ENCODE data around the gene CDKL2.

Gene CDKL2

DNA sequence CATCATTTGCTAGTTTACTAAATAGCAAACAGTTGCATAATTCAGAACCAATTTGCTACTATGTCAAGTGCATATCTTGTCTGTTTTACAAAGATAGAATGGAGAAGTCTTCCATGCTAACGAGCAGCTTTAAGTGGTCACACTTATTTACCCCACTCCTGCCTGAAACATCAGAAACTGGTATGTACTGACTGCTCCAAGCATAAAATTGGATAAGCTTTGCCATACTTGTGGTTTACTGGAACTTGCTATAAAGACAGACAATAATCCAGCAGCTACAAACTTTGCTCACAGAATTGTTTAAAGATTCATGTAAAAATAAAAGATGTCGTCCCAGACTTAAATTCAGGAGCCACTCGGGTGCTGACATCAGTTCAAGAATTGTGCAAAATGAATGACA is 13.3 kb upstream of the CDKL2 start:
- no peak for DNase-seq (ENCODE audit: low read depth in 2 of 2, low spot score in 1 of 2)

DNA sequence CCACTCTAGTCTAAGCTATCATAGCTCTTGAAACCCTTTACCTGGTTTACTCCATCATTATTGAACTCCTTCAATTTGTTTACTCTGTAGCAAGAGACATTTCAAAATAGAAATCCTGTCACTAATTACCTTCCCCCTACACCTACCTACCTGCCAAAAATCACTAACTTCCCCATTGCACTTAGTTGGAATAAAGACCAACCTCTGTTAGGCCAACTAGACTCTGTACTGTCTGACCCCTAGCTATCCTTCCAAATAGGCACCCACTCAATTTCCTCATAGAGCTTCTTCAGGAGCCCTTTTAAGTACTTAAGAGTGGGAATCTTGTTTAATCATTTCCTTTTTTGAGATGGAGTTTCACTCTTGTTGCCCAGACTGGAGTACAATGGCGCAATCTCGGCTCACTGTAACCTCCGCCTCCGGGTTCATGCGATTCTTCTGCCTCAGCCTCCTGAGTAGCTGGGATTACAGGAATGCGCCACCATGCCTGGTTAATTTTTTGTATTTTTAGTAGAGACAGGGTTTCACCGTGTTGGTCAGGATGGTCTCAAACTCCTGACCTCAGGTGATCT is 8.9 kb upstream of the CDKL2 start:
- no peak for DNase-seq (ENCODE audit: low read depth in 2 of 2, low spot score in 1 of 2)

DNA sequence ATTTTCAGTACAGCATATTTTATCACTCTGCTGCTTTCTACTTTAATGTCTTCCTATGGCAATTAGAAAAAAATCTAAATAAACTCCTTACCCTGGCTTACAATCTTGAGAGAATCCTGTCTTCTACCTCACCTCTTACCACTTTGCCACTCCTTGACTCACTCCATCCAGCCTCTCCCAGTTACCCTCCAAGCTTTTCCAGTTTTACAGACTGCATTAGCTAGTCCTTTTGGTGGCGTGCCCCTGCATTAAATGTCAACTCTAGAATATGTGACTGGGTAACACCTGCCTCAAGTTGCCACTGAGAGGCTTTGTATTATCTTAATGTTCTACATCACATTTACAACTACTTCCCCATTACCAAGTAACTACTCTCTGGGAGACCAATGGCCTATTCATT is 7.5 kb upstream of the CDKL2 start:
- DNase-seq (ENCODE audit: low read depth in 2 of 2, low spot score in 1 of 2), result no peak

DNA sequence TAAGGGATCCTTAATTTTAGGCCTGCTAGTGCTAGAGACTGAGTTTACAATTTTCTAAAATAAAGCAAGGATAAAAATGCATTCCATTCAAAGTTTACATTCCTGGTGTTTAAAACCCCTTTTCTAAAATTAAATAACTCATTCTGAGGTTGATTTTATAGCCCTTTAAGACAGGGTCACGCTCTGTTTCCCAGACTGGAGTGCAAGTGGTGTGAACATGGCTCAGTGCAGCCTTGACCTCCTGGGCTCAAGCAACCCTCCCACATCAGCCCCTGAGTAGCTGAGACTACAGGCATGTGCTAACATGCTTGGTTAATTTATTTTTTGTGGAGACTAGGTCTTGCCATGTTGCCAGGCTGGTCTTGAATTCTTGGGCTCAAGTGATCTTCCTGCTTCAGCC is 6.8 kb upstream of the CDKL2 start:
- DNase-seq (ENCODE audit: low read depth in 2 of 2, low spot score in 1 of 2), result no peak

DNA sequence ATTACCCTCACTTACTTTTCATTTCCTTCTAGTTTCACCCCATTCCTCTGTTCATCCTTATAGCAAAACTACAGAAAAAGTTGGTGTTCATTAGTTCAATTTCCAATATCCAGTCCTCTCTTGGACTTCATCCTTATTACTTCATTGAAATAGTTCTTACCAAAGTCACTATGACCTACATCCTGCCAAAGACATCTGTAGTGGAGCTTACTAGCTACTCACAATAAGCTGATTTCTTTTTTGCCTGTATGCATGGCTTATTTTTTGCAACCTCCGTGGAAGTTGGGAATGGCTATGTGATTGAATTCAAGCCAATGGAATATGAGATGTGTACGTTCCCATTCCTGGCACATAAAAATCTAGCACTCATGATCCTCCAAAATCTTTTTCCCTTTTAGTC is 4.6 kb upstream of the CDKL2 start:
- DNase-seq (ENCODE audit: low read depth in 2 of 2, low spot score in 1 of 2), result no peak

DNA sequence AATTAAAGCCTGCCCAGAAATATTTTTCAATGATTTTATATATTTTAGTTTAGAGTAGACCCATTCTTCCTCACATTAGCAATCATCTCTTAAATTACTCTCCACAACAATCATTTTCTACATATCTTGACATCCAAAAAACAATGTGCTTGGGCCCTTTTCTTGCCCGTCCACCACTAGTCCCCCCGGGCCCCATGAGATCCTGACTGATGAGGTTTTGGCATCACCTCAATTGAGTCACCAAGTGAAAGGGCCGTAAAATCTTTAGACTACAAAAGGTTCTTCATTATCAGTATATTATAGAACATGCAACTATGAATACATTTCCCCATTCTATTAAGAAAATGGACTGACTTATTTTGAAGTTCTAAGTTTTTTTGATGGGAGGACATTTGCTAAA is 4.0 kb upstream of the CDKL2 start:
- DNase-seq (ENCODE audit: low read depth in 2 of 2, low spot score in 1 of 2), result no peak

DNA sequence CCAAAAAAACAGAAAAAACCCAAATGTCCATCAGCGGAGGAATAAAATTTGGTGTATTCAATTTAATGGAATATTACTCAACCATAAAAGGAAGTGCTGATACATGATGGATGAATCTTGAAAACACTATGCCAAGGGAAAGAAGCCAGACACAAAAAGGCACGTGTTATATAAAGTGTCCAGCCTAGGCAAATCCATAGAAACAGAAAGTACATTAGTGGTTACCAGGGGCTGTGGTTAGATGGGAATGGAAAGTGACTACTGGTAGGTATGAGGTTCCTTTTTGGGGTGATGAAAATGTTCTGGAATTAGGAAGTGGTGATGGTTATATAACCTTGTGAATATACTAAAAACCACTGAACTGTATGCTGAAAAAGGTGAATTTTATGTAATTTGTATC is 3.5 kb upstream of the CDKL2 start:
- no peak for DNase-seq (ENCODE audit: low read depth in 2 of 2, low spot score in 1 of 2)

DNA sequence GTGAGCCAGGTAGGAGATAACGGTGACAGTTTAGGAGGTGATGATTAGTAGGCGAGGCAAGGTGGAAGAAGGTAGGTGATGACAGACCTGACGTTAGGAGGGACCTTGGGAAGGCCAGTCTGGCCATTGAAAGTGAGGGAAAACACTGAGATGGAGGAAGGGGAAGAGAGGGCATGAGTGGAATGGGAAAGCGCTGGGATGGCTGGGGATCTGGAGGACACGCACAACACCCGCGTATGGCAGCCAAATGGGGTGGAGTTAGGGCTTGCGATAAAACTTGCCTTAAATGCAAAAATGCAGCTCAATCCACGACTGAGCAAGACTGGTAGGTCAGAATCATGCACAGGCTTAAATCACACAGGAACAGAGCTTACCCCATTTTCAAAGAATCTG is 605 bp upstream of the CDKL2 start:
- DNase-seq (ENCODE audit: low read depth in 2 of 2, low spot score in 1 of 2), result no peak

DNA sequence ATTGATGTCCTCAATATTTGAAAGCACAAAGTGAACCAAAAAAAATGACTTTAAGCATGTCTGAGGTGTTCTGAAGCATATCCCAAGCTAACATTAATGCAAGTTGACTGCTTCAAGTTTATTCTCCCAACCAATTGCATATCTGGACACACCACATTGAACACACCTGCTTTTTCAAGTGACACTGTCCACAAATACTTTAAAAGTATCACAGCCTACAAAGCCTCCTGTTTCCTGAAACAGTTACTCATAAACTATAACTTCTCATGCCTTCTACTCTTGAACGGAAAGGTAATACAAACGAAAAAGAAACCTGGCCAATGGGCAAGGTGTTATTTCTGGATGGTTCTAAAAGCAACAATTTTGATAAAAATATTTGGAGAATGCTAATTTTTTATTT is 1.1 kb downstream of the CDKL2 start:
- no peak for DNase-seq (ENCODE audit: low read depth in 2 of 2, low spot score in 1 of 2)

DNA sequence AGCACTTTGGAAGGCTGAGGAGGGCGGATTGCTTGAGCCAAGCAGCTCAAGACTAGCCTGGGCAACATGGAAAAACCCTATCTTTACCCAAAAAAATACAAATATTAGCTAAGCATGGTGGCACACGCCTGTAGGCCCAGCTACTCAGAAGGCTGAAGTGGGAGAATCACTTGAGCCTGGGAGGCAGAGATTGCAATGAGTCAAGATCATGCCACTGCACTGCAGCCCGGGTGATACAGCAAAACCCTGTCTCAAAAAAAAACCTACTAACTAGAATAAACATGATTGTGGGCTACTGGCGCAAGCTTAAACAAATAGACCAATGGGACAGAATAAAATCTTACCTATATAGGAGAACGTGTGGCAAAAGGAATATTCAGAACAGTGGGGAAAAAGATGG is 7.3 kb downstream of the CDKL2 start:
- DNase-seq (ENCODE audit: low read depth in 2 of 2, low spot score in 1 of 2), result no peak

DNA sequence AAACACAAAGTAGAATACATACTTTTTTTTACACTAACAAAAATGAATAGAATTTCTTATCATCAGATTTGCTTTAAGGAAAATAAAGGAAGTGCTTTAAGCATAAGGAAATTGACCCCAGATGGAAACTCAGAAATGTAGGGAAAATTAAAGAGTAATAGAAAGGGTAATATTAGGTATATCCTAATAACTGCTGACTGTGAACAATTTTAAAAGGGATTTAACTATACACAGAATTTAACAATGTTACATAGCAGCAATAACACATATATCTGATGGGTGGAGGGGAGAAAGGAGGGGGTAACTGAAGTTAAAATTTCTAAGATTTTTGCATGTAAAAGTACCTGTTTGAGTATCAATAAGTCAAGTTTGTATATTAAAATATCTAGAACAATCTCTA is 8.6 kb downstream of the CDKL2 start:
- no peak for DNase-seq (ENCODE audit: low read depth in 2 of 2, low spot score in 1 of 2)

DNA sequence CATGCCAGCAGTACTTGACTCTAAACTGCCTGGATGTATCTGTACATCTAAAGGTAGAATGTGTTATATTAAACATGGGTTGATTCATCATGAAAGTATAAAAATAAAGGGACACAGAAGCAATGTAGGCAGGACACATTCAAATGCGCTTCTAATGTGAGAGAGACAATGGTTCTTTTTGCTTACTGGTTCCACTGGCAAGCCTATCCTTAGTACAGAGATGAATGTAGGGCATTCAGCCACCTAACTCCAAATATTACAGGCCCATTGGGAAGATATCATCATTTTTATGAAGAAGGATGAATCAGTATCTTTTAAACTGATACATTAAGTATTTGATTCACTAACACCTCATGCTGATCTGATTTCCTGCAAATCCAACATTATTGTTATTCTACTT is 18.0 kb downstream of the CDKL2 start:
- no peak for DNase-seq (ENCODE audit: low read depth in 2 of 2, low spot score in 1 of 2)

DNA sequence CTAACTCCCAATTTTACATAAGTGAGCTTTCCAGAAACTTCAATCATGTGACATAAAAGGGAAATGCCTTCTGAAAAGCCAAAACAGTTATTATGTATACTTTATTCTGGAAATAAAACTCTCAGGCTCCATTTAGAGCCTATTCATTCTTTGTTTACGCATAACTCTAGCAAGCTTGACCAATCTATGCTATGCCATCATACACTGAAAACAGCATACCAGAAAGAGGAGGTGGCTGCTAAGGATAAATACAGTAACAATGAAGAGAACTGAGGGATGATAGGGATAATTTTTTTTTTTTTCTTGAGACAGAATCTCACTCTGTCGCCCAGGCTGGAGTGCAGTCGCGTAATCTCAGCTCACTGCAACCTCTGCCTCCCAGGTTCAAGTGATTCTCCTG is 24.4 kb downstream of the CDKL2 start:
- DNase-seq (ENCODE audit: low read depth in 2 of 2, low spot score in 1 of 2), result no peak

DNA sequence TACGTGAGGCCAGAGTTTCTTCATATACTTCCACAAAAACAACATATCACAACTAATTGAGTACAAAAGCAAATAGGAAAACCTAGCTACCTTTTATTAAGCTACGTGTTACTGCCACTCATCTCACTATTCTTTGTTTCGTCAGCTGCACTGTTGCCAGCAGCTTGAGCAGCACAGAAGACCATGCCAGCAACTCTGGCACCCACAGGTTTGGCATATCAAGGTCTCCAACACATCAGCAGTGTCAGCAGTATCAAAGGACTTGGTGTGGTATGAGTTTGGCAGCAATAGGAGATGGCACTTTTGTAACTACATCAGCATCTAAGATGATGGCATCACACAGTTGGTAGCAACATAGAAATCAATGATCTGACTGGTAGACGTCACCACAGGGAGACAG is 30.7 kb downstream of the CDKL2 start:
- no peak for DNase-seq (ENCODE audit: low read depth in 2 of 2, low spot score in 1 of 2)

DNA sequence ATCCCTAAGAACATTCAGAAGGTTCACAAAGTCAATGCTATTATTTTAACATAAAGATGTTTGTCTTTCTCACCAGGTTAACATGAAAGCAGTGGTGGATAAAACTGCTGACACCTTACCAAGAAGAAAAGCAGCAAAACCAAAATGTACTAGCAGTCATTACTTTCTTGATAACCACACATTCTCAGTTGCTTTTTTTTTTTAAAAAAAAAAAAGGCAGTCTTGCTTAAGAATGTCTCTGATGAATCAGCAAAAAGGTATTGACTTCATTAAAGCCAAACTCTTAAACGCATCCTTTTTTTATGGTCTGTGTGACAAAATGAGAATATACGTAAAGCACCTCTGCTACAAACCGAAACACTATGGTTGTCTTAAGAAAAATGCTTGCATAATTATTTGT is 31.9 kb downstream of the CDKL2 start:
- no peak for DNase-seq (ENCODE audit: low read depth in 2 of 2, low spot score in 1 of 2)

DNA sequence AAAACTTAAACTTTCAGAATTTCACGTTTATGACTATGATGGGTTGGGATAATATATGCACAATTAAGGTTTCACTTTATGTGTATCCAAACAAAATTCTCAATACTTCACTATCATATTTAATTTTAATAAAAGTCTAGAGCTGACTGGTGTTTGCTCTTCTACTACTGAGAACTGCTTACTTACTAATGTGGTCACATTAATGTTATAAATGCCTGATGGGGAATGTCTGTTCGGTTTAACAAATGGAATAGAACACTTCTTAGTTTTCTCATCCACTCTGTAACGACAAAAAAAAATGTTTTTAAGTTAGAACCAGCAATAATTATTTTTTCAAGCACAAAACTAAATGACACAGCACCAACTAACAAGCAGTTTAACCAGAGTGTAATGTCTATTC is 34.3 kb downstream of the CDKL2 start:
- DNase-seq (ENCODE audit: low read depth in 2 of 2, low spot score in 1 of 2), result no peak

DNA sequence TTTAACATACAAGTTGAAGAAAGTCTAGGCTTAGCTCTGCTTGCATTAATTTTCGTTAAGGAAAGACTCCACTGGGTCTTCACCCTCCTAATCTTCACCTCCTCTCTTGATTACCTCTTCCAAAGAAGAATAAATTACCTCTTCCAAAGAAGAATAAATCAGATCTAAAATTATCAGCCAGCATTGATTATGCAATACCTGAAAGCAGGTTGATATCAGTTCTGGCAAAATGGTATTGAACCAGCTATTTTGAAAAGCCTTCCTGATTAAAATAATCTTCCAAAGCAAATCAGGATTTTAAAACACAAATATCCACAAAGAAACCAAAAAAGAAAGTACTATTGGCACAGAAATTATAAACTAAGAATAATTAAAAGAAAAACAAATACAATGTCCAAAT is 36.9 kb downstream of the CDKL2 start:
- DNase-seq (ENCODE audit: low read depth in 2 of 2, low spot score in 1 of 2), result no peak

DNA sequence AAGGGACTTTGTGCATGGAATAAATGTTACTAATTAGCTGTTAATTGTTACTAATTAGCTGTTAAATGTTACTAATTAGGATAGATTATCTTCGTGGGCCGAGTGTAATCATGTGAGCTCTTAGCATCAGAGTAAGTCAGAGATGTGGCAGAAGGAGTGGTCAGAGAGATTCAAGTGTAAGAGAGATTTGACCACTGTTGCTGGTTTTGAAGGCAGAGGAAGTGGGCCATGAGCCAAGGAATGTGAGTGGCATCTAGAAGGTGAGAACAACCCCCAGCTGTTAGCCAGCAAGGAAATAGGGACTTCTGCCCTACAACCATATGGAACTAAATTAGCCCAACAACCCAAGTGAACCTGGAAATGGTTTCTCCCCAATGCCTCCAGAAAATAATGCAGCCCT is 46.3 kb downstream of the CDKL2 start:
- DNase-seq (ENCODE audit: low read depth in 2 of 2, low spot score in 1 of 2), result no peak

DNA sequence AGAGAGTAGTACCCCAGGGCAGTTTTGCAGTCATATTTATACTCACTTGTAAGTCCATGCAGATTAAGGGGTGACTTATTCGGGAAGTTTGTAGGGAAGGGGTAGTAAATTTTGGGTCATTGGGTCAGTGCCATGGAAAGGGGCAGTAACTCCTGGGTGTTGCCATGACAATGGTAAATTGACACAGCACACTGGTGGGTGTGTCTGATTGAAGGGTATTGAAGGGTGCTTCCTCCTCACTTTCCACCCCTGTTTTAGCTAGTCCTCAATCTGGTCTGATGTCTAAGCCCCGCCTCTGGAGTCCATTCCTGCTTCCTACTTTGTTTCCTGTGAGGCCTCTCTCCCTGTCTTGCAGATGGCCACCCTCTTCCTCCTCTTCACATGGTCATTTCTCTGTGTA is 62.6 kb downstream of the CDKL2 start:
- DNase-seq (ENCODE audit: low read depth in 2 of 2, low spot score in 1 of 2), result no peak

DNA sequence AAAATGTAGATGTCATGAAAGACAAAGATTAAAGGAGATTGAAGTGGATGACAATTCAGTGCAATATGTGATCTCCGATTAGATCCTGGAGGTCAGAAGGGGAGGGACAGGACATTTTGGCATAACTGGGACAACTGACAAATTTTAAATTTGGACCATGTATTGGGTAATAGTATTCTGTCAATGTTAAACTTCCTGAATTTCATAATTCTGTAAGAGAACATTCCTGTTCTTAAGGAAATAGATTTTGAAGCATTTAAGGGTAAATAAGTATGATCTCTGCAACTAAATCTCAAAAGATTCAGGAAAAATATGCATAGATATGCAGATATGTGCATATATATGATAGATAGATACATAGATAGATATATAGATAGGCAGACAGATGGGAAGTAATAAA is 63.4 kb downstream of the CDKL2 start:
- no peak for DNase-seq (ENCODE audit: low read depth in 2 of 2, low spot score in 1 of 2)

DNA sequence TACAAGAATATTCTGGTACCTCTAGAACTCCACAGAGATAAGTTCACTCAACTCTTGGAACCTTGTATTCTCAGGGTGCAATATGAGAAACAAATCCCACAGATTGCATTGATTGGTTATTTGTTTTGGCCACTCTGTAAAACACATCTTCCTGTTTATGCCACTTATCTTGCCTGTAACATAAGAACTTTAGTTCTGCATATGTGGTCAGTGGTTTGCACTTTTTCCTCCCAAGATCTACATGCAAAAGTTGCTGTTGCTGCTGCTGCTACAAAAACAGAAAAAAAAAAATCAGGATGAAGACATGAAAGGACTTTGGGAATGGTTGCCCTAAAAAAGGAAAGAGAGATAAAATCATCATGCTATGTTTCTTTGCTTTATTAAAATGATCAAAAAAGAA is 64.8 kb downstream of the CDKL2 start:
- no peak for DNase-seq (ENCODE audit: low read depth in 2 of 2, low spot score in 1 of 2)

DNA sequence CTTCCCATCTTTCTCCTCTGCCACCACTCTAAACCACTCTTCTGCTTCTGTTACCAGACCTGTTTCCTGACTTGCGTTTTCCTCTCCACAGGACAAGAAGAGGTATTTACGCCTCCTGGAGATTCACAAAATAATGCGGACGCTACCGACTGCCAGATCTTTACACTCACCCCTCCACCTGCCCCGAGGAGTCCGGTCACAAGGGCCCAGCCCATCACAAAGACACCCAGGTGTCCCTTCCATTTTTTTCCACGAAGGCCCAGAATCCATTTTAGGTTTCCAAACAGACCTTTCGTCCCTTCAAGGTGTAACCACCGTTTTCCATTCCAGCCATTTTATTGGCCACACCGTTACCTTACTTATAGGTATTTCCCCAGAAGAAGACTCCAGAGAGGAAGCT is 66.3 kb downstream of the CDKL2 start:
- DNase-seq (ENCODE audit: low read depth in 2 of 2, low spot score in 1 of 2), result no peak

DNA sequence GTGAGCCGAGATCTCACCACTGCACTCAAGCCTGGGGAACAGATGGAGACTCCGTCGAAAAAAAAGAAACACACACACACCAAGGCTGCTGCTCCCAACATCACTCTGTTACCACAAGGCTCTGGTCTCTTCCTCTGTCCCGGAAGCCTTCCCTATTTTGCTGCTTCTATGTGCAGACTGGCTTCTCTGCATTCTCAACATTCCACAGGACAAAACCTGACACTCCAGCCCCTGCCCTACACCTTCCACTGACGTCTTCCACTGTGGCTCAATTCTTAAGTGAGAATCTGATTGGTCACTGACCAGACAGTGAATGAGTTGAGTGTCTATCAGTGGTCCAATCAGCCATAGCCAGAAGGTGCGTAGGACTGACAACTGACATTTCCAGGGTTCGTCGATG is 68.5 kb downstream of the CDKL2 start:
- DNase-seq (ENCODE audit: low read depth in 2 of 2, low spot score in 1 of 2), result no peak

DNA sequence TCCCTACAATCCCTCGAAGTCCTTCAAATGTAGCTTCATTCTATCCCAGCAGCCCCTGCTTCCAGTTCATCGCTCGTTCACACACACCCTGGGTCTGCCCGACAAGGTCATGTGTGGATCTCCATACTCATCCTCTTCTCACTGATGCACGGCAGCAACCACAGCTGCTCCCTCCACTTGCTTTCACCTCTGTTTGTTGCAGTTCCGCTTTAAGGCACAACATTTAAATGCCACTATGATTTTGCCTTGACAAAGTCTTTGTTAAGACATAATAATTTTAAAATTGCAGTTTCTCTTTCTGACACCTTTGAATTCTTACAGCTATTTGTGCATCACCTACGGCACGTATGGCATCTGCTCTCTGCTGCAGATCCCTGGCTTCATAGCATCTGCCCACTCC is 72.6 kb downstream of the CDKL2 start:
- DNase-seq (ENCODE audit: low read depth in 2 of 2, low spot score in 1 of 2), result no peak

All from stimulated activated CD8-positive, alpha-beta memory T cell treated with anti-CD3 and anti-CD28 coated beads, Interleukin-4, amount 100 ng/mL, for 1 hour (primary cell).